ENCODE data around the gene FAM8A1.
"Not testable (repeated sequence)": the region's sequence is repeated elsewhere in the genome, so short reads cannot be mapped to it uniquely, and the experiment has no call there.

FAM8A1 gene

GRCh38 chr6:17599877-17600526 is at the start of gene FAM8A1:
FAM8A1 (plus strand) TSS chr6:17600302; CDS start chr6:17600410, 108 bp downstream.
- peak; percentile 93 for DNase-seq (ENCODE audit: low read depth)

GRCh38 chr6:17551383-17551958 is 48.6 kb upstream of the FAM8A1 start:
- no peak for DNase-seq (ENCODE audit: low read depth)

GRCh38 chr6:17552861-17553260 is 47.2 kb upstream of the FAM8A1 start:
- DNase-seq (ENCODE audit: low read depth), result no peak

GRCh38 chr6:17556014-17556413 is 44.1 kb upstream of the FAM8A1 start:
- DNase-seq (ENCODE audit: low read depth), result no peak

- no peak for DNase-seq (ENCODE audit: low read depth)
Observed at GRCh38 chr6:17562636-17563035, 37.5 kb upstream of the FAM8A1 start.

- no peak for DNase-seq (ENCODE audit: low read depth)
Observed at GRCh38 chr6:17565399-17565798, 34.7 kb upstream of the FAM8A1 start.

- no peak for DNase-seq (ENCODE audit: low read depth)
Observed at GRCh38 chr6:17574866-17575560, 25.1 kb upstream of the FAM8A1 start.

GRCh38 chr6:17577059-17577458 is 23.0 kb upstream of the FAM8A1 start:
- no peak for DNase-seq (ENCODE audit: low read depth)

GRCh38 chr6:17580518-17581048 is 19.5 kb upstream of the FAM8A1 start:
- no peak for DNase-seq (ENCODE audit: low read depth)

GRCh38 chr6:17581282-17581681 is 18.8 kb upstream of the FAM8A1 start:
- DNase-seq (ENCODE audit: low read depth), result not testable (repeated sequence)

- no peak for DNase-seq (ENCODE audit: low read depth)
Observed at GRCh38 chr6:17583811-17584210, 16.3 kb upstream of the FAM8A1 start.

GRCh38 chr6:17584241-17584803 is 15.8 kb upstream of the FAM8A1 start:
- DNase-seq (ENCODE audit: low read depth), result no peak

GRCh38 chr6:17585766-17586490 is 14.2 kb upstream of the FAM8A1 start:
- no peak for DNase-seq (ENCODE audit: low read depth)

GRCh38 chr6:17586623-17587022 is 13.5 kb upstream of the FAM8A1 start:
- not testable (repeated sequence) for DNase-seq (ENCODE audit: low read depth)

GRCh38 chr6:17588011-17588410 is 12.1 kb upstream of the FAM8A1 start:
- DNase-seq (ENCODE audit: low read depth), result no peak

GRCh38 chr6:17589406-17590096 is 10.6 kb upstream of the FAM8A1 start:
- no peak for DNase-seq (ENCODE audit: low read depth)

- no peak for DNase-seq (ENCODE audit: low read depth)
Observed at GRCh38 chr6:17591287-17591686, 8.8 kb upstream of the FAM8A1 start.

GRCh38 chr6:17593246-17593645 is 6.9 kb upstream of the FAM8A1 start:
- no peak for DNase-seq (ENCODE audit: low read depth)

- DNase-seq (ENCODE audit: low read depth), result no peak
Observed at GRCh38 chr6:17596085-17596484, 4.0 kb upstream of the FAM8A1 start.

- DNase-seq (ENCODE audit: low read depth), result peak; percentile 11
Observed at GRCh38 chr6:17600527-17601385, 654 bp downstream of the FAM8A1 start.

GRCh38 chr6:17601386-17601703 is 1.2 kb downstream of the FAM8A1 start:
- DNase-seq (ENCODE audit: low read depth), result no peak

Measured in stimulated activated CD8-positive, alpha-beta memory T cell treated with anti-CD3 and anti-CD28 coated beads, Interleukin-15, amount 100 ng/mL, for 24 hours (primary cell).